ENCODE results near the gene FADS1. TPM values are rescaled to one million over a fixed set of nuclear protein-coding genes. Genes with fewer than 3 reads are reported as not detected.

Gene FADS1
- total RNA-seq (2016; rRNA removed; fragmentation: Illumina TruSeq; extraction: Trizol) (65.8 and 108 TPM in 2 replicates), polyA plus RNA-seq (2011; rRNA removed) (91.8 and 98.4 TPM in 2 replicates), polyA minus RNA-seq (2011; rRNA and poly(A)+ RNA removed; ENCODE audit: low replicate concordance) (305 and 789 TPM in 2 replicates), Bru-seq, nascent RNA (percentile 78 among the genes with signal in this experiment), BruChase-seq, experiment 1, labeled RNA remaining after a 6-hour chase (percentile 82 among the genes with signal in this experiment), BruChase-seq, experiment 2, labeled RNA remaining after a 2-hour chase (percentile 82 among the genes with signal in this experiment)
- total RNA-seq (2016; cell fraction: cytosol; rRNA removed; fragmentation: Illumina TruSeq; extraction: Trizol; ENCODE audit: low read depth): 28.4 and 32.7 TPM in 2 replicates
- 63.3 and 108 TPM in 2 replicates for total RNA-seq (2016; cell fraction: insoluble cytoplasmic fraction; rRNA removed; fragmentation: Illumina TruSeq; extraction: Trizol)
- total RNA-seq (2016; cell fraction: membrane; rRNA removed; fragmentation: Illumina TruSeq; extraction: Trizol): 64.5 and 65.2 TPM in 2 replicates
- 91.8 and 110 TPM in 2 replicates for total RNA-seq (2016; cell fraction: nucleus; rRNA removed; fragmentation: Illumina TruSeq; extraction: Trizol)
- polyA plus RNA-seq (2011; cell fraction: cytosol; rRNA removed): 80.8 and 110 TPM in 2 replicates
- polyA plus RNA-seq (2011; cell fraction: nucleus; rRNA removed): 56.1 and 66.5 TPM in 2 replicates
- polyA plus RNA-seq (2012): 70.6 and 81.6 TPM in 2 replicates
- polyA plus RNA-seq (2016; cell fraction: cytosol; fragmentation: Illumina TruSeq; extraction: Trizol; ENCODE audit: low read depth): 18.4 and 22.5 TPM in 2 replicates
- polyA plus RNA-seq (2016; cell fraction: insoluble cytoplasmic fraction; fragmentation: Illumina TruSeq; extraction: Trizol; ENCODE audit: low read depth): 56.1 and 57.8 TPM in 2 replicates
- 34.4 and 36.5 TPM in 2 replicates for polyA plus RNA-seq (2016; cell fraction: membrane; fragmentation: Illumina TruSeq; extraction: Trizol; ENCODE audit: low read depth)
- polyA plus RNA-seq (2016; cell fraction: nucleus; fragmentation: Illumina TruSeq; extraction: Trizol; ENCODE audit: insufficient read depth, low read depth): 134 TPM in 2 replicates
- 108 and 118 TPM in 2 replicates for polyA minus RNA-seq (2011; cell fraction: cytosol; rRNA and poly(A)+ RNA removed)
- 63.0 and 82.7 TPM in 2 replicates for polyA minus RNA-seq (2011; cell fraction: nucleus; rRNA and poly(A)+ RNA removed)
- long read RNA-seq, experiment 1, full-length matches to known transcripts: 181 of 241 reads
- long read RNA-seq, experiment 1, partial matches to known transcripts: 16 of 241 reads
- long read RNA-seq, experiment 1, other reads (novel, unspliced or antisense): 44 of 241 reads
- long read RNA-seq, experiment 2, full-length matches to known transcripts: 47 of 169 reads
- long read RNA-seq, experiment 2, partial matches to known transcripts: 8 of 169 reads
- long read RNA-seq, experiment 2, other reads (novel, unspliced or antisense): 114 of 169 reads

DNA sequence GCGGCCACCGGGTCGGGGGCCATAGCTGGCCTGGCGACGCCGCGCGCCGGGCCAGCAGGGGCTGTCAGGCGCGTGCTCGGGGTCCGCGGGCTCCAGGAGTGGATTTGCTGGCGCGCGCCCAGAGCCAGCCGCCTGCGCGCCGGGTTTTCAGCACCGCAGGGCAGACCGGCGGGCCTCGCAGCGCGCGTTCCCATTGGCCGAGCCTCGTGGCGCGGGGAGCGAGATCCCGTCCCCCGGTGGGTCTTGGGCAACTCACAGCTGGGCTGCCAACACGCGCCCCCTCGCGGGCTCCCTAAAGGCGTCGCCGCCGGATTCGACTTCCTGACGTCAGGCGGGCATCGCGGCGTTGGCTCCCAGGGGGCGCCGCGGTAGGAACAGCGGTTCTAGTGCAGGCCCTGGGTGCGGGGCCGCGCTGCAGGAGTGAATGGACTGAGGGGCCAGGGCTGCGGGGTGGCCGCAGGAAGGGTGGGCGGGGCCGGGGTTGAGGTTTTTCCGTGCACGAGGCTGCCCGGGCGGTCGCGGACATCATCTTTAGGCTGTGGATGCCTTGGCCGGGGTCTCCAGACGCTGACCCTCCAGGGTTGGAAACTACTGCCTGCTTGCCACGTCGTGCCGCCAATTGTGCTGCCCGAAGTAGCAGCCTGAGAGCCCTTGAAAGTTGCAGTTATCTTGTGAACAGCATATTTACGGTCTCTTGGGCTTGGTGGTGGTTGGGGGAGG, at the start of gene FADS1:
Gene FADS1 (minus strand): TSS at position 268 of the 720 bp plus-strand sequence. CDS start 74 bp downstream, at position 194.
- Histone ChIP-seq H3K27me3 (ENCODE audit: control insufficient read depth in 1 of 2, insufficient read depth in 2 of 2, low read length in 2 of 2) (no peaks in the 10 kb centered on the region; a peak in 1 of 5 replicates), H3K36me3 (replicated peaks in 1 of 2; ENCODE audit: control insufficient read depth in 1 of 2, insufficient read depth in 2 of 2, low read length in 2 of 2) (peaks cover 7 to 17% of the 10 kb centered on the region in 2 experiments), H2AFZ (ENCODE audit: low read length) (peak within 1 kb of the TSS; percentile 60), H3K79me2 (ENCODE audit: insufficient read depth, low read length) (peaks cover 25% of the 10 kb centered on the region), H3K4me3 (replicated peaks in 1 of 3; ENCODE audit: insufficient read depth in 1 of 3, low read depth in 2 of 3, low read length in 3 of 3) (peak within 1 kb of the TSS; percentile 74 to 94 (median 81)), H3K4me2 (ENCODE audit: low read depth, low read length) (peak within 1 kb of the TSS; percentile 99), H3K27ac (ENCODE audit: extremely low read length, insufficient read depth, low read length) (peak within 1 kb of the TSS; percentile 99), H3K9me3 (ENCODE audit: low read length) (no peaks in the 10 kb centered on the region), H3K9ac (ENCODE audit: insufficient read depth, low read depth, low read length) (peak within 1 kb of the TSS; percentile 98), H4K20me1 (ENCODE audit: insufficient read depth, low read length) (no peaks in the 10 kb centered on the region), H3K4me1 (ENCODE audit: insufficient read depth, low read length) (peaks cover 52% of the 10 kb centered on the region)
- ATAC-seq: peak; percentile 71
- ChIA-PET CTCF (ENCODE audit: low intra/inter-chr PET ratio, low total read pairs) (interaction anchor here (1.0 to 1.3 kb wide), 2 partner anchors 12 to 20 kb away, joined by 3 to 6 read pairs; no protein-coding TSS in a partner anchor), POLR2A (interaction anchor here (0.6 to 5.8 kb wide), 8 partner anchors 12 to 156 kb away, joined by 3 to 50 read pairs (median 10); partner anchors contain the start of genes FADS2, FEN1, FTH1 and TMEM258)
- in situ Hi-C loops (cut with HindIII; ENCODE audit: extremely low pct_ligation_motif_present, low pct_unique_long_range_greater_than_20kb) (no loop called here), intact Hi-C loops (cut with micrococcal nuclease; ENCODE audit: unreplicated experiment) (loop anchor here (1.0 kb wide), 1 partner anchor 20 kb away; no protein-coding TSS in a partner anchor)
- WGBS (ENCODE audit: low lambda C conversion rate): 1% methylated on average over 6 of the region's 73 CpGs
- peak; percentile 95 for DNase-seq (ENCODE audit: low spot score)
- no TSS peak for BruUV-seq (replicated peaks)
- FAIRE-seq: no peak
- TF ChIP-seq NONO (IDR thresholded peaks at IDR 0.05) (no peak), NONO (CRISPR knock-in tag; conservative IDR thresholded peaks at IDR 0.05) (peak; percentile 87), ZBTB21 (CRISPR knock-in tag; IDR thresholded peaks at IDR 0.05) (peak; percentile 82), CENPT (CRISPR knock-in tag; IDR thresholded peaks at IDR 0.05; ENCODE audit: low read depth) (peak; percentile 74; the same call in 1 of the 2 replicates), ZSCAN30 (CRISPR knock-in tag; IDR thresholded peaks at IDR 0.05) (peak; percentile 49; the same call in 1 of the 2 replicates), SRF (IDR thresholded peaks at IDR 0.05; ENCODE audit: low read depth, low read length) (0 out of 2 replicates have a peak, but pooled peaks have one; percentile 23), ZFP36 (IDR thresholded peaks at IDR 0.05; ENCODE audit: borderline replicate concordance, low read depth, low read length, partially characterized antibody) (no peak), TBX3 (IDR thresholded peaks at IDR 0.05; ENCODE audit: borderline replicate concordance) (no peak), ZNF121 (CRISPR knock-in tag; IDR thresholded peaks at IDR 0.05) (peak; percentile 67; the same call in 1 of the 2 replicates), ZNF644 (CRISPR knock-in tag; IDR thresholded peaks at IDR 0.05; ENCODE audit: low read depth) (peak; percentile 28; the same call in 1 of the 2 replicates), CHCHD3 (CRISPR knock-in tag; IDR thresholded peaks at IDR 0.05) (0 out of 2 replicates have a peak, but pooled peaks have one; percentile 31), HOXA9 (CRISPR knock-in tag; IDR thresholded peaks at IDR 0.05; ENCODE audit: borderline replicate concordance) (peak; percentile 76; the same call in 1 of the 2 replicates)
- TF ChIP-seq, protein P1, sequence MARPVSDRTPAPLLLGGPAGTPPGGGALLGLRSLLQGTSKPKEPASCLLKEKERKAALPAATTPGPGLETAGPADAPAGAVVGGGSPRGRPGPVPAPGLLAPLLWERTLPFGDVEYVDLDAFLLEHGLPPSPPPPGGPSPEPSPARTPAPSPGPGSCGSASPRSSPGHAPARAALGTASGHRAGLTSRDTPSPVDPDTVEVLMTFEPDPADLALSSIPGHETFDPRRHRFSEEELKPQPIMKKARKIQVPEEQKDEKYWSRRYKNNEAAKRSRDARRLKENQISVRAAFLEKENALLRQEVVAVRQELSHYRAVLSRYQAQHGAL (CRISPR knock-in tag; IDR thresholded peaks at IDR 0.05; ENCODE audit: not compliant biosample characterization): no peak
- TF ChIP-seq, protein P2, sequence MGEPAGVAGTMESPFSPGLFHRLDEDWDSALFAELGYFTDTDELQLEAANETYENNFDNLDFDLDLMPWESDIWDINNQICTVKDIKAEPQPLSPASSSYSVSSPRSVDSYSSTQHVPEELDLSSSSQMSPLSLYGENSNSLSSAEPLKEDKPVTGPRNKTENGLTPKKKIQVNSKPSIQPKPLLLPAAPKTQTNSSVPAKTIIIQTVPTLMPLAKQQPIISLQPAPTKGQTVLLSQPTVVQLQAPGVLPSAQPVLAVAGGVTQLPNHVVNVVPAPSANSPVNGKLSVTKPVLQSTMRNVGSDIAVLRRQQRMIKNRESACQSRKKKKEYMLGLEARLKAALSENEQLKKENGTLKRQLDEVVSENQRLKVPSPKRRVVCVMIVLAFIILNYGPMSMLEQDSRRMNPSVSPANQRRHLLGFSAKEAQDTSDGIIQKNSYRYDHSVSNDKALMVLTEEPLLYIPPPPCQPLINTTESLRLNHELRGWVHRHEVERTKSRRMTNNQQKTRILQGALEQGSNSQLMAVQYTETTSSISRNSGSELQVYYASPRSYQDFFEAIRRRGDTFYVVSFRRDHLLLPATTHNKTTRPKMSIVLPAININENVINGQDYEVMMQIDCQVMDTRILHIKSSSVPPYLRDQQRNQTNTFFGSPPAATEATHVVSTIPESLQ (CRISPR knock-in tag; conservative IDR thresholded peaks at IDR 0.05): 0 out of 2 replicates have a peak, but pooled peaks have one; percentile 52

Data from HepG2 (cell line).